Stimulated activated CD8-positive, alpha-beta memory T cell treated with anti-CD3 and anti-CD28 coated beads, Interleukin-15, amount 100 ng/mL, for 4 hours (primary cell): Measurements from ENCODE around the gene SPIC.
"Not testable (repeated sequence)": the region's sequence is repeated elsewhere in the genome, so short reads cannot be mapped to it uniquely, and the experiment has no call there.

Experiments
- DNase-seq, 2 donors: peaks; one replicate each; pipeline ENCODE4 v3.0.0-alpha.2; 2020; ENCODE audit warnings: low read depth in 2 of 2

SPIC gene

GRCh38 chr12:101474711-101475386, at the start of gene SPIC:
SPIC (plus strand) TSS chr12:101475336; CDS start chr12:101476905, 1,569 bp downstream.
- DNase-seq = no peak

GRCh38 chr12:101430456-101430855, 44.7 kb upstream of the SPIC start:
- no peak for DNase-seq

- DNase-seq = no peak
Observed at GRCh38 chr12:101436136-101436535, 39.0 kb upstream of the SPIC start.

GRCh38 chr12:101439236-101439635, 35.9 kb upstream of the SPIC start:
- DNase-seq = no peak

- no peak for DNase-seq
Observed at GRCh38 chr12:101441461-101442224, 33.5 kb upstream of the SPIC start.

GRCh38 chr12:101455685-101456084, 19.5 kb upstream of the SPIC start:
- DNase-seq = peak in 1 of 2 donors; percentile 1

- no peak for DNase-seq
Observed at GRCh38 chr12:101459642-101460346, 15.3 kb upstream of the SPIC start.

- no peak for DNase-seq
Observed at GRCh38 chr12:101468948-101469347, 6.2 kb upstream of the SPIC start.

GRCh38 chr12:101470939-101471338, 4.2 kb upstream of the SPIC start:
- DNase-seq = no peak

- not testable (repeated sequence) for DNase-seq
Observed at GRCh38 chr12:101471878-101472277, 3.3 kb upstream of the SPIC start.

GRCh38 chr12:101474248-101474647, 888 bp upstream of the SPIC start:
- no peak for DNase-seq

- DNase-seq = no peak
Observed at GRCh38 chr12:101475751-101476305, 692 bp downstream of the SPIC start.

- DNase-seq = no peak
Observed at GRCh38 chr12:101480849-101481248, 5.7 kb downstream of the SPIC start.

- DNase-seq = no peak
Observed at GRCh38 chr12:101485021-101485420, 9.9 kb downstream of the SPIC start.

GRCh38 chr12:101488469-101488868, 13.3 kb downstream of the SPIC start:
- no peak for DNase-seq

GRCh38 chr12:101490286-101490920, 15.3 kb downstream of the SPIC start:
- DNase-seq = no peak

- DNase-seq = no peak
Observed at GRCh38 chr12:101491329-101491728, 16.2 kb downstream of the SPIC start.

GRCh38 chr12:101493556-101493955, 18.4 kb downstream of the SPIC start:
- DNase-seq = no peak

- DNase-seq = no peak
Observed at GRCh38 chr12:101498252-101498651, 23.1 kb downstream of the SPIC start.

- DNase-seq = no peak
Observed at GRCh38 chr12:101501410-101501995, 26.4 kb downstream of the SPIC start.

- no peak for DNase-seq
Observed at GRCh38 chr12:101521136-101521535, 46.0 kb downstream of the SPIC start.
